Globus pallidus (tissue), 1 donor: ENCODE results near the gene TRIP10.
A peak's percentile ranks its signal among the peaks of the same experiment; 100 is the strongest.

Experiments used
- DNase-seq: peaks from one replicate; pipeline ENCODE4 v3.0.0-alpha.2; 2015; ENCODE audit warnings: low spot score

The TRIP10 gene

GRCh38 chr19:6728346-6728745 lies 11.1 kb upstream of the TRIP10 start:
- peak; percentile 62 for DNase-seq

- no peak for DNase-seq
These were observed 9.8 kb upstream of the TRIP10 start for GRCh38 chr19:6729573-6730152.

GRCh38 chr19:6730153-6730804 lies 9.2 kb upstream of the TRIP10 start:
- DNase-seq: peak; percentile 57

DNA sequence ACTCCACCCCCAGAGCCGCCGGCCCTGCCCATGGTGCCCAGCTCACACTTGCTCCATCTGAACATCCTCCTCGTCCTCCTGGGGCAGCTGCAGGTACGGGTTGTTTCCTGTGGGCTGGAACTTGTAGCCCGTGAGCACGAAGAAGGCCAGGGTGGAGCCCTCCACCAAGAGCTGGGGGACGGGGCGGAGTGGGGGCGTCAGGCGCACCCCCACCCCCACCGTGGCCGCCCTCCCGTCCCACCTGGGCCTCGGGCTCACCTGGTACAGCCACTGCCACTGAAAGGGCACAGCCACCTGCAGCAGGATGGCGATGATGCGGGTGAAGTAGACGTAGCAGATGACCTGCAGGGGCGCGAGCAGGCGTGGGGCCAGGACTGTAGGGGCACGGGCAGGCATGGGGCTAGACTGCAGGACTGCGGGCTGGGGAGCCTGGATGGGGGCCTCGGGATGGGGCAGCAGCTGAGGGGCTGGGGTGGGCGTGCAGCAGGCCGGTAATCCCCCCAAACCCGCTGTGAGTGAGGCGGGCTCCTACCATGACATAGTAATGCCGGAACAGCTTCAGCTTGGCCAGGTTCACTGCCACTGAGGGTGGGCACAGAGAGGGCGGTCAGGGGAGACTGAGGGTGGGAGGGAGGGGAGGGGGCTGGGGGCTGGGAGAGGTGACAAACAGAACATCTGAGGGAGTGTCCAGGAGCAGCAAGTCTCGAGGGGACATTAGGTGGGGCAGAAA lies 8.4 kb upstream of the TRIP10 start:
- DNase-seq: no peak

DNA sequence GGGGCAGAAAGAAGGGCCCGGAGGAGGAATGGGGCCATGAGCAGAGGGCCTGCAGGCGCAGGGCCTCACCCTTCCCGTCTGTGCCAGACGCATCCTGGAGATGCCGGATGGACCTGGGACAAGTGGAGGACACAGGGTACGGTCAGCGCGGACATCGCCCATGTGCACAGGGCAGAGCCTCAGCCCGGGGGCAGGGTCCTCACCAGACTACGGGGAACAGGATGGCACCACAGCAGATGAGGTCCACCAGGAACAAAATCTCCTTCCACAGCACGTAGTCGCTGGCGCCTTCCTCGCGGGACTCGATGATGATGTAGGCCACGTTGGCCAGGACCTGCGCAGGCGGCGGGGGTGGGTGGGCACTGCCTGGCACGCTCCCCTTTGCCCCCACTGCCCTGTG lies 7.7 kb upstream of the TRIP10 start:
- no peak for DNase-seq

DNA sequence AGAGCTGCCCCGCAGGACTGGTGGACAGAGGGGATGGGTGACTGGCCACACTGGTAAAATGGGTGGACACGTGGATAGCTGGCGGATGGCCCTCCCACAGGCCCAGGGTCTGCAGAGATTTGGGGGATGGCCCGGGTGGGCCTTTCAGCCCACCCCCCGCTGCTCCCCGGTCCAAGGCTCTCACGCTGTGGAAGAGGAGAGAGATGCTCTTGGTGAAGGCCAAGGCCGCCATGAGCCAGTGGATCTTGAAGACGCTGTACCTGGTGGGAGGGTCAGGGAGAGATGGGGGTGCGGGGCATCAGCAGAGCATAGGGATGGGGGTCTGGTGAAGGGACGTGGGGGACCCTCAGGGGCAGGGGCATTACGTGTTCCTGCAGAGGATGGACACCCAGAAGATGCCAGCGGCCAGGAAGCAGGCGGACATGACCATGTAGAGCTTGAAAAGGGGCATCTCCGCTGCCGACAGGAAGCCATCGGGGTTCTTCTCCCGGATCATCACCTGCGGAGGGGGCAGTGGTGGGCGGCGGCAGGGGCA lies 6.6 kb upstream of the TRIP10 start:
- DNase-seq: no peak

- no peak for DNase-seq
These were observed 6.0 kb upstream of the TRIP10 start for GRCh38 chr19:6733338-6734095.

- DNase-seq: no peak
These were observed 5.3 kb upstream of the TRIP10 start for GRCh38 chr19:6734096-6734696.

GRCh38 chr19:6735181-6735911 lies 4.1 kb upstream of the TRIP10 start:
- DNase-seq: no peak

GRCh38 chr19:6736169-6736916 lies 3.1 kb upstream of the TRIP10 start:
- DNase-seq: peak; percentile 68

DNA sequence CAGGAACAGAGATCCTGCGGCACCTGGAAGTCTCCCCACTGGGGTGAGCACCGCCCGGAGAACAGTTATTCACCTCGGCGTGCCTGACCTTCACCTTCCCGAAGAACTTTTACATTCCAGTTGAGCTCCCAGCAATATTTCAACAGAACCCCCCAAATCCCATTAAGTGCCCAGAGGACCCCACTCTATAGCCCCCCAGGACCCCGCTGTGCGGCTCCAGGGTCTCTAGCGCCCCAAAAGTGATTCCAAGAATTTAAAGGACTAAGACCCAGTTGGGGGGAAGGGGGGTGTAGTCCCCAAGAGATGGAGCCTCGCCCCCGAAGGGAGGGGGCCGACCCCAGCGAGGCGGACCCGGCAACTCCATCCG lies 2.6 kb upstream of the TRIP10 start:
- DNase-seq: no peak

- DNase-seq: peak; percentile 100
These were observed 2.1 kb upstream of the TRIP10 start, which contains the start of gene GPR108 for GRCh38 chr19:6737284-6737872. GPR108 (minus strand) TSS chr19:6737580; CDS start chr19:6737576, 4 bp downstream.

GRCh38 chr19:6737873-6738786 lies 1.4 kb upstream of the TRIP10 start:
- peak; percentile 80 for DNase-seq

- DNase-seq: no peak
These were observed 592 bp upstream of the TRIP10 start for GRCh38 chr19:6738787-6739389.

- DNase-seq: no peak
These were observed 556 bp downstream of the TRIP10 start for GRCh38 chr19:6739883-6740588.

GRCh38 chr19:6740589-6741343 lies 1.3 kb downstream of the TRIP10 start:
- no peak for DNase-seq

DNA sequence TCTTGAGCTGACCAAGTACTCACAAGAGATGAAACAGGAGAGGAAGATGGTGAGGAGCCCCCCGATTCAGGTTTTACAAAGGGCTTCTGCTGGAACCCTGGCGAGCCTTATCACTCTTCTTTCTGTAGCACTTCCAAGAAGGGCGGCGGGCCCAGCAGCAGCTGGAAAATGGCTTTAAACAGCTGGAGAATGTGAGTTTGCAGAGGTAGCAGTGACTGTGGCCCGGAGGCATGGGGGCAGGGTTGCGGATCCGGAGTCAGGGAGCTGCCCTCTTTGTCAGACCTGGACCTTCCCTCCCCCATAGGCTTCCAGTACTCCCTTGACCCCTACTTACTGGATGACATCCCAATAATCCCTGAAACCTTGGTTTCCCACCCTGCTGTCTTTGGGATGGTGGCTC lies 3.6 kb downstream of the TRIP10 start:
- DNase-seq: no peak
